ENCODE results near the gene COQ4.
"Not testable (repeated sequence)": the region's sequence is repeated elsewhere in the genome, so short reads cannot be mapped to it uniquely, and the experiment has no call there.

Gene COQ4

GRCh38 chr9:128322404-128323211 lies at the start of gene COQ4, which contains the start of gene TRUB2:
COQ4 (plus strand) TSS chr9:128322839; CDS start chr9:128322859, 20 bp downstream.
TRUB2 (minus strand) TSS chr9:128322447; CDS start chr9:128322408, 39 bp downstream.
- peaks cover 45% of the 10 kb centered on the region for H3K36me3 ChIP-seq (ENCODE audit: insufficient read depth, insufficient read length, low read length)

GRCh38 chr9:128274245-128274644 lies 48.4 kb upstream of the COQ4 start:
- Histone ChIP-seq H3K9ac (ENCODE audit: insufficient read length, low read depth) (peak overlapping the region; percentile 44), H3K4me1 (ENCODE audit: insufficient read depth, insufficient read length) (peaks cover 16% of the 10 kb centered on the region), H3K9me3 (ENCODE audit: insufficient read depth, low read length) (no peaks in the 10 kb centered on the region), H3K36me3 (ENCODE audit: insufficient read depth, insufficient read length, low read length) (peaks cover 52% of the 10 kb centered on the region), H3K4me3 (ENCODE audit: insufficient read length, low read depth) (no peak overlapping the region), H3K27me3 (ENCODE audit: insufficient read depth, insufficient read length) (no peaks in the 10 kb centered on the region)
- TF ChIP-seq ZNF274 (IDR thresholded peaks at IDR 0.05; ENCODE audit: low read depth, low read length) (no peak), YY1 (IDR thresholded peaks at IDR 0.05; ENCODE audit: insufficient read depth, insufficient read length) (no peak), SUZ12 (IDR thresholded peaks at IDR 0.05; ENCODE audit: extremely low read depth, insufficient read depth, insufficient read length) (no peak)
- DNase-seq (ENCODE audit: low read depth, low spot score) = no peak

More at GRCh38 chr9:128322404-128323211, at the start of gene COQ4, which contains the start of gene TRUB2:
- Histone ChIP-seq H3K4me3 (ENCODE audit: insufficient read length, low read depth) (peak within 1 kb of the TSS; percentile 81), H3K9me3 (ENCODE audit: insufficient read depth, low read length) (no peaks in the 10 kb centered on the region), H3K27me3 (ENCODE audit: insufficient read depth, insufficient read length) (no peaks in the 10 kb centered on the region), H3K4me1 (ENCODE audit: insufficient read depth, insufficient read length) (no peaks in the 10 kb centered on the region), H3K9ac (ENCODE audit: insufficient read length, low read depth) (peak within 1 kb of the TSS; percentile 92)
- peak; percentile 92 for DNase-seq (ENCODE audit: low read depth, low spot score)
- TF ChIP-seq SUZ12 (IDR thresholded peaks at IDR 0.05; ENCODE audit: extremely low read depth, insufficient read depth, insufficient read length) (no peak), YY1 (IDR thresholded peaks at IDR 0.05; ENCODE audit: insufficient read depth, insufficient read length) (peak; percentile 93)

GRCh38 chr9:128275198-128276007 lies 47.2 kb upstream of the COQ4 start, which contains the start of gene GOLGA2:
GOLGA2 (minus strand) TSS chr9:128276007; CDS start chr9:128275976, 31 bp downstream.
- peak within 1 kb of the TSS; percentile 96 for H3K9ac ChIP-seq (ENCODE audit: insufficient read length, low read depth)
- H3K4me3 ChIP-seq (ENCODE audit: insufficient read length, low read depth) = peak within 1 kb of the TSS; percentile 85
- H3K9me3 ChIP-seq (ENCODE audit: insufficient read depth, low read length) = no peaks in the 10 kb centered on the region
- peaks cover 16% of the 10 kb centered on the region for H3K4me1 ChIP-seq (ENCODE audit: insufficient read depth, insufficient read length)
- no peaks in the 10 kb centered on the region for H3K27me3 ChIP-seq (ENCODE audit: insufficient read depth, insufficient read length)
- TF ChIP-seq ZNF274 (IDR thresholded peaks at IDR 0.05; ENCODE audit: low read depth, low read length) (no peak), YY1 (IDR thresholded peaks at IDR 0.05; ENCODE audit: insufficient read depth, insufficient read length) (no peak), SUZ12 (IDR thresholded peaks at IDR 0.05; ENCODE audit: extremely low read depth, insufficient read depth, insufficient read length) (no peak)
- peaks cover 46% of the 10 kb centered on the region for H3K36me3 ChIP-seq (ENCODE audit: insufficient read depth, insufficient read length, low read length)
- DNase-seq (ENCODE audit: low read depth, low spot score) = no peak

- Histone ChIP-seq H3K27me3 (ENCODE audit: insufficient read depth, insufficient read length) (no peaks in the 10 kb centered on the region), H3K4me1 (ENCODE audit: insufficient read depth, insufficient read length) (peaks cover 16% of the 10 kb centered on the region), H3K9me3 (ENCODE audit: insufficient read depth, low read length) (no peaks in the 10 kb centered on the region), H3K4me3 (ENCODE audit: insufficient read length, low read depth) (peak within 1 kb of the TSS; percentile 85), H3K36me3 (ENCODE audit: insufficient read depth, insufficient read length, low read length) (peaks cover 39% of the 10 kb centered on the region), H3K9ac (ENCODE audit: insufficient read length, low read depth) (peak within 1 kb of the TSS; percentile 96)
- TF ChIP-seq YY1 (IDR thresholded peaks at IDR 0.05; ENCODE audit: insufficient read depth, insufficient read length) = no peak
- TF ChIP-seq SUZ12 (IDR thresholded peaks at IDR 0.05; ENCODE audit: extremely low read depth, insufficient read depth, insufficient read length) = no peak
- no peak for TF ChIP-seq ZNF274 (IDR thresholded peaks at IDR 0.05; ENCODE audit: low read depth, low read length)
- peak; percentile 99 for DNase-seq (ENCODE audit: low read depth, low spot score)
Observed at GRCh38 chr9:128276008-128276573, 46.5 kb upstream of the COQ4 start, which contains the start of gene SWI5. SWI5 (plus strand) TSS chr9:128276276.

- H3K4me3 ChIP-seq (ENCODE audit: insufficient read length, low read depth) = peak overlapping the region; percentile 78
- H3K27me3 ChIP-seq (ENCODE audit: insufficient read depth, insufficient read length) = no peaks in the 10 kb centered on the region
- no peaks in the 10 kb centered on the region for H3K9me3 ChIP-seq (ENCODE audit: insufficient read depth, low read length)
- peaks cover 33% of the 10 kb centered on the region for H3K36me3 ChIP-seq (ENCODE audit: insufficient read depth, insufficient read length, low read length)
- H3K4me1 ChIP-seq (ENCODE audit: insufficient read depth, insufficient read length) = peaks cover 13% of the 10 kb centered on the region
- no peak for DNase-seq (ENCODE audit: low read depth, low spot score)
- H3K9ac ChIP-seq (ENCODE audit: insufficient read length, low read depth) = peak overlapping the region; percentile 96
- TF ChIP-seq YY1 (IDR thresholded peaks at IDR 0.05; ENCODE audit: insufficient read depth, insufficient read length) (no peak), SUZ12 (IDR thresholded peaks at IDR 0.05; ENCODE audit: extremely low read depth, insufficient read depth, insufficient read length) (no peak), ZNF274 (IDR thresholded peaks at IDR 0.05; ENCODE audit: low read depth, low read length) (no peak)
Observed at GRCh38 chr9:128276574-128277270, 45.9 kb upstream of the COQ4 start.

GRCh38 chr9:128279088-128280073 lies 43.3 kb upstream of the COQ4 start:
- H3K4me1 ChIP-seq (ENCODE audit: insufficient read depth, insufficient read length) = peaks cover 17% of the 10 kb centered on the region
- DNase-seq (ENCODE audit: low read depth, low spot score) = not testable (repeated sequence)

More at GRCh38 chr9:128279088-128280073, 43.3 kb upstream of the COQ4 start:
- not testable (repeated sequence) for H3K36me3 ChIP-seq (ENCODE audit: insufficient read depth, insufficient read length, low read length); H3K4me3 ChIP-seq (ENCODE audit: insufficient read length, low read depth); H3K9me3 ChIP-seq (ENCODE audit: insufficient read depth, low read length); H3K27me3 ChIP-seq (ENCODE audit: insufficient read depth, insufficient read length)
- H3K9ac ChIP-seq (ENCODE audit: insufficient read length, low read depth) = peak overlapping the region; percentile 56
